NCI-H526 treated with DMSO at 0.1 percent for 48 hours (cell line): Measurements from ENCODE around the gene FRZB.
"Not testable (repeated sequence)": the region's sequence is repeated elsewhere in the genome, so short reads cannot be mapped to it uniquely, and the experiment has no call there.

Experiments
- DNase-seq: peaks from one replicate; lab custom pipeline; 2025; lab: John Stamatoyannopoulos, UW

The FRZB gene

DNA sequence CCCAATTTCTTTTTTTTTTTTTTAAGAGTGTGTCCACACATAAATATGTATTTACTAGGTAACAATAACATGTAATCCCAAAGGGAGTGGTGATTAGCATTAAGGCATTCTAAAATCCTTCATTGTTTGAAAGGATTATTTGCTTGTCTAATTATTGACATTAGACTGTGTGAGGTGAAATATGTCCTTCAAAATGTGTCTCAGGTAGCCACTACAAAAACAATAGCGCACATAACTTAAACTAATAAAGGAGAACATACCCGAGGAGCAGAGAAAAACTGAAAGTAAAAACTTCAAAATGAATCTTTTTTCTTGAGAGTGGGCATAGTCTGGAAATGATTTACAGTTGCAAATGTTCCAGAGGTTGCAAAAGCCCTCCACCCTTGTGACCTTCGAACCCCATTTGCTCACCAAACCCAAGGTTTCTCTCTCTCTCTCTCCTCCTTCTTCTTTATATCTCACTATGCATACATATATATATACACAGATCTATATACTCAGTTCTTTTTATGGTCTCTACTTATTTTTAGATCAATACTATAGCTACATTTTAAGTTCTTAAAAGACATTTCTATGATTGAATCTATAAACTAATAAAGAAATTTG, 24.4 kb upstream of the FRZB start:
- DNase-seq, result no peak

DNA sequence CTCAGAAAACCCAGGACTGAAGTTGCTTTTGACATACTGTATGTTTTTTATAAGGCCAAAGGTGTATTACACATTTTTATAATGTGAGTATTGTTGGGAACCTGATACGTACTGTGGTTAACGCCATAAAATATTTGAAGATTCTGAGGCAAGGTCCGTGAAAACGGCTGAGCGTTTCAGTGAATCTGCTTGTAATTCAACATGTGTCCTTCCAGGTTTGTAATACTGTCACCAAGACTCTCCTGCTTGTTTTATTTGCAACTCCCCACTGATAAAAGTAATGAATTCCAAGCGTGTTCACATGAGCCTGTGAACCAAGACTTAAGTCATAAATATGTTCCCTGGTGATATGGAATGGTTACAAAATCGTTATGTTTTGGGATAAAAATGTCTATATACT, 23.9 kb upstream of the FRZB start:
- no peak for DNase-seq

DNA sequence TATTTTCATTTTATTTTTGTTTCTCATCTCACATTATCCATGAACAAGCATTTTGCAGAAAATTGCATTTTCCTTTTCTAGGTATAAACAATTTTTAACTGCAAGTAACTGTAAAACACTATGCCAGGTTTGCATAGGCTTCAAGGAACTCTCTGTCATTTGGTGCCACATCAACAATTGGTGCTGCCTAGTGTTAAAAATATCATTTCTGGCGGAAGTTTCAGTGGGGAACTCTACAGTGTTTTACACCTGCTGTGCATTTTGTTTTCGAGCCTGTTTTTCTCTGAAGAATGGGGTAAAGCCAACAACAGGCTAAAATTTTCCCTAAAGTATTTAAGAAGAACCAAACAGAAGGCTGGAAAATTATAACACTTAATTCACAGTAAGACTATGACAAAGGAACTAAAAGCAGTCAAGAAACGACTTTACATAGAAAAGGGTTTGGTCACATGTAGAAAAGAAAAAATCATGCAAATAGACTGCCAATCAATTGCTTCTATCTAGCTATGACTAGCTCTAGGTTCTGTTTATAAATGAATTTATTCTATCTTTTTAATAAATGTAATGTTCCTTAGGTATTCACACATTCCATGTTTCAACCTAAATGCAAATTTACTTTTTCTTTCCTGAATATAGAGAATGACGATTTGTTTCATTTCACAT, 21.4 kb upstream of the FRZB start:
- no peak for DNase-seq

DNA sequence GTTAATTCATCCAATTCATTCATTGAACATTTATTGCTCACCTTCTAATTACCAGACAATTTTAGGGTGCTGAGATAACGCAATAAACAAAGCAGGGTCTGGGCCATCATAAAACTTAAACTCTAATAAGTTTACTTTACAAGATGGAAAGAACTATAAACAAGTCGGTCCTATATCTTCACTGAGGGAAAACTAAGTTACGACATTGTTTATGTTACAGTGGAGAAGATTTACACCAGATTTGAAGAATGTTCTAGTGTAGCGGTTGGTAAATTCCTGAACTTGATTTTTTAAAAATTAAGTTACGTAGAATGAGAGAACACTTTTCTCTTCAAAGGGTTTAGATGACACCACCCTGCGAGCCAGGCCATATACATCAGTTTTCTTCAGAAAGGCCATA, 20.7 kb upstream of the FRZB start:
- no peak for DNase-seq

DNA sequence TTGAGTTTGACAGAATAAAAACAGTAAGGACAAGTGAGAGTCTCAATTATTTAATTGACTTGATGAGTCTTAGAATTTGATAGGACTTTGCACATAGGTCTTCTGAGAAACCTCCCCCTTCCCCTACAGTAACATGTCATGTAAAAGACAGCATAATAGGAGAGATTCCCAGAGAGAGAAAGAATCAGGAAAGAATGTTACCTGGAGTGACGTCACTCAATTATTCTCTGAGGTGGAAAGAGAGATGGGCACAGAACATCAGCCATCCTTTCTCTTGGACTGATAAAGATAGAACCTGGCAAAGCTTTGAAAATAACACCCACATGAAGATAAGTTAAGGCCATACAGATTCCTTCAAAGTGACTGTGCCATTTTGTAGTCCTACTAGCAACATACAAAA, 19.3 kb upstream of the FRZB start:
- no peak for DNase-seq

DNA sequence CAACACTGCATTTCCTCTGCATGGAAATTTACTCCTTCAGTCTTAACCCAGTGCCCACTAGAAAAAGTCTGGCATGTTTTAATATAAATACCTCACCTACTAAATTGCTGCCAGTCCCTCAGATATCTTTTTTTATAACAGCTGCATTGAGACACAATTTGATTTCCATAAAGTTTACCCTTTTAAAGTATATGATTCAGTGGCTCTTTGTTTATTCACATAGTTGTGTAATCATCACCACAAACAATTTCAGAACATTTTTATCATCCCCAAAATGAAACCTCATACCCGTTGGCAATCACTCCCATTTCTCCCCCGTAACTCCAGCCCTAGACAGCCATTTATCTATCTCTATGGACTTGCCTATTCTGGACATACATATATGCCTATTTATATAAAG, 17.0 kb upstream of the FRZB start:
- DNase-seq, result no peak

DNA sequence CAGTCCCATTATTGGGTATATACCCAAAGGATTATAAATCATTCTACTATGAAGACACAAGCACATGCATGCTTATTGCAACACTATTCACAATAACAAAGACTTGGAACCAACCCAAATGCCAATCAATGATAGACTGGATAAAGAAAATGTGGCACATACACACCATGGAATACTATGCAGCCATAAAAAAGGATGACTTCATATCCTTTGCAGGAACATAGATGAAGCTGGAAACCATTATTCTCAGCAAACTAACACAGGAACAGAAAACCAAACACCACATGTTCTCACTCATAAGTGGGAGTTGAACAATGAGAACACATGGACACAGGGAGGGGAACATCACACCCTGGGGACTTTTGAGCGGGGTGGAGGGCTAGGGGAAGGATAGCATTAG, 13.7 kb upstream of the FRZB start:
- DNase-seq, result not testable (repeated sequence)

DNA sequence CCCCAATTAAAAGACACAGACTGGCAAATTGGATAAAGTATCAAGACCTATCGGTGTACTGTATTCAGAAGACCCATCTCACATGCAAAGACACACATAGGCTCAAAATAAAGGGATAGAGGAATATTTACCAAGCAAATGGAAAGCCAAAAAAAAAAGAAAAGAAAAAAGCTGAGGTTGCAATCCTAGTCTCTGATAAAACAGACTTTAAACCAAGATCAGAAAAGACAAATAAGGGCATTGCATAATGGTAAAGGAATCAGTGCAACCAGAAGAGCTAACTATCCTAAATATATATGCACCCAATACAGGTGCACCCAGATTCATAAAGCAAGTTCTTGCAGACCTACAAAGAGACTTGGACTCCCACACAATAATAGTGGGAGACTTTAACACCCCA, 10.2 kb upstream of the FRZB start:
- DNase-seq, result not testable (repeated sequence)

DNA sequence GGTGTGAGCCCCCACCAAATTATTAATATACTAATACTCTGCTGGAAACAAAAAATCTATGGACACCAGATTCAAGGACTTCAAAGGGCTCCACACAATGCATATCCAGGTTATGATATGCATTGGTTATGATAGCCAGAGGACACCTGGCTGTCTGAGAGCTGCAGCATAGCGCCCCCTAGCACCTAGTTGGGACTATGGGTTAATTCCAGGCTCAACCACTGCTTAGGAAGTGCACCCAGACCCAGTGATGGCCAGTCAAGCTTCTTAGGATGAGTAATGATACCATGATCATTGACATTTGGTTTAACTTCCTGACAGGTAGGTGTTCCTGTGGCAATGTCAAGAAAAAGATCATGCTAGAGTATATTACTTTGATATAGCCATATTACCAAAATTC, 3.8 kb upstream of the FRZB start:
- DNase-seq, result no peak

DNA sequence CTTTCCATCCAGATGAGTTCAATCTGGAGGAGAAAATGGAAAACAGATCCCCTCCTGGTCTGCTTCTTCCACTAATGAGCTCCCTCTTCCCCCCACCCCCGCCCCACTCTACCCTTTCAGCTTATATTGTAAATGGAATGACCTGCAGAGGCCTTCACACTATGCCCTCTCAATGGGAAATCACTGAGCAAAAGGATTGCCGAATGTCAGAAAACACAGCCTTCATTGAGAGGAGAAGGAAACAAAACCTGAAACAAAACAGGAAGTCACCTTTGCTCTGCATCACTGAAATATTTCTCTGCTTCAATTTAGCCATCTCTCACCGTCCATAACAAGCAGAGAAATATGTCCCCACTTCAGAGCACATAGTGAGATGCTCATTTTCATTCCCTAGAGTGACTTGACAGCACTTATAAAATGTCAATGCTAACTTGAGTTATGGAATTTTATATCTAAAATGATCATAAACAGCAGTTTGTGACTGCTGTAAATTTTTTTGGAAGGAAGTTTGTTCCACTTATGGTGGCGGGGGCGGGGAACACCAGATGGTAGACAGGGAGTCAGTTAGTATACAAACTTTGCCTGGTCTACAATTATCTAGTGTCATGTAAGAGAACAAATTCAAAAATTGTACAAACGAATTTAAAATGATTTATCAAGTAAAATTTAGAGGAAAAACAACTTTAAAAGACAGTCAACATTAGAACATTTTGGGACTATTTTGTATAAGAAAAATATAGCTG, 1.8 kb upstream of the FRZB start:
- no peak for DNase-seq

DNA sequence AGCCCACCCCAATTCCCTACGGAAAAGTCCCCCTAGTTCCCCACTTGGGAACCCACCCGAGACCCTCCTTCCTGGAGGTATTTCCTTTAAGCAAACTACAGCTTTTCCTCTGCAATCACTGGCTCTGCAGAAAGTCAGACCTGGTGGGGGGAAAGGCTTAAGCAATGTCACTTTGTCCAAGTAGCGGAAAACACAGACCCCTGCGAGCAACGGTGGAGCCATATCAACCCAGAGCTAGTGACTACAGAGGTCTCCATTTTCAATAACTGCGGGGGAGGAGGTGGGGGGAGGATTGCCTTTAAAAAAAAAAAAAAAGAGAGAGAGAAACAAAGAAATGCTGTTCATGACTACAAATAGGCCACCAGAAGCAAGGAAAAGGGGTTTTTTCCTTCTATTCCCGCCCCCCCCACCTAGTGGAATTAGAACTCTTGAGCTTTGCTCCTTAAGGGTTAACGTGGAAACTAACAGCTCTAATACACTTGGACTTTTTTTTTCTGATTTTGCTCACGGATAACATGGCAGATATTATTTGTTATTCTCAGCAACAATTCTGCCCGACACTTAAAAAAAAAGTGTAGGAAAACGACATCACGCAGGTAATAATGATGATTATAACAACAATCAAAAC, 1.1 kb upstream of the FRZB start:
- DNase-seq, result no peak

DNA sequence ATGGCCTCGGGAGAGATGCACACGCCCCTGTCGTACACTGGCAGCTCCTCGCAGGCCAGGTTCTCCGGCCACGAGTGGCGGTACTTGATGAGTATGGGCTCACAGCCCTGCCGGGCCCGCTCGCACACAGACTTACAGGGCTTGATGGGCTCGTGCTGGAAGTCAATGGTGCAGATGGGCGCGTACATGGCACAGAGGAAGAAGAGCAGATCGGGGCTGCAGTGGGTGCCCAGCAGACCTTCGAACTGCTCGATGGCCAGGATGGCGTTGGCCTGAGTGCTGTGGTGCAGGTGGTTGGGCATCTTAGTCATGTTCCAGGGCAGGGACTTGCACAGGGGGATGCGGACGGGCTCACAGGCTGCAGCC, 359 bp downstream of the FRZB start:
- no peak for DNase-seq

DNA sequence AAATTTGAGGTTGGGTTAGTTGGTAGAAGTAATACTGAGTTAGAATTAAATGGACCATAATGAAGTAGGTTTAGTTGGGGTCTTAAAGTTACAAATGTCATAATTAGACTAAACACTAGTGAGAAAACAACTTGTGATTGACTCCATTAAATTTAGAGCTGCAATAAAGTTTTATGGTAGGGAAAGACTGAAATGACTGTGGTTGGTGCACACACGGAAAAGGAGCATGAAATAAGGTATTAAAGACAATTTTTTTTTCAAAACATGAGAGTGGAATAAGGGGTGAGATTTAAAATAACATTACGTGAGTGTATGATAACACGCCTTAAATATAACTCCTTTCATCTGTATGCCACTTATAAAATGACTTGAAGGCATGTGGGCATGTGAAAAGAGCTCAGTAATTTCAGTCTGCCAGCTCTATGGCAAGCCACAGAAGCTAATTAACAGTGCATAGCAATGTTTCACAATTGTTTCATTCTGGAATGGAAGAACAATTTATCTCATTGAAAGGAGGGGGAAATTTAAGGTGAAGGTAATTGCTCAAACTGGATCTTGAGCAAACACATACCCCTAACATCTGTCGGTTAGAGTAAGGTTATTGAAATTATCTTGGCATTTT, 1.4 kb downstream of the FRZB start:
- DNase-seq, result no peak

DNA sequence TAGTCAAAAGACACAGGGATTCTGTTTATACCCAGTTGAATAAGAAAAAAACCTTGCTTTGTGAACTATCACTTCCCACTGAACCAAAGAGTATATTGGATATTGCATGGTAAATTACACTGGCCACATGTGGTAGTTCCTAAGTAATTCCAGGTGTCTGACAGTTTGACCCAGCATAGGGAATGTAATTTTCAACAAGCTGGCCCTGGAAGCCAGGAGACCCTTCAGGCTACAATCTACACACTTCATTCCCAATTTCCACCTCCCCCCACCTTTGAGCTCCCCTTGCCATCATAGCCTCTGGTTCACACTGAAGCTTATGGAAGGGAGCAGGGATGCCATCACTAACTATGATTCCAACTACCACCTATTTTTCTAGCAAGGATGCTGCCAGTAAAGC, 2.8 kb downstream of the FRZB start:
- no peak for DNase-seq

DNA sequence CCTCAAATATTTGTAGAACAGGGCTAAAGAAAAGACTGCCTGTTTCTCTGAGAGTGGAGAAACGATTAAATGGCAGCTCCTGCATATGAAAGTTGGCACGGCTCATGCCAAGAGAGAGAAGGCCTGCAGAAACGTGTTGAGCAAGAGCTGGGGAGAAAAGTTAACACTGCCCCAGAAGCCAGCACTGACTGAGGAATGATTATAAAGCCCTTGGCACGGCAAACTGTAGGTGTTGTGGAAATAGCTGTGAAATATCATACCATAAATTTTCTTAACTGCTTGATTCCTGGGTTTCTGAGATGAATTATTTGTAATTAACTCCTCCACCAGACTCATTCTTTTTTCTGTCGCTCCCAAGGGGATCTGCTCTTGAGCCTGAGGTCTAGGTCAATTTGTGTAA, 4.3 kb downstream of the FRZB start:
- no peak for DNase-seq

DNA sequence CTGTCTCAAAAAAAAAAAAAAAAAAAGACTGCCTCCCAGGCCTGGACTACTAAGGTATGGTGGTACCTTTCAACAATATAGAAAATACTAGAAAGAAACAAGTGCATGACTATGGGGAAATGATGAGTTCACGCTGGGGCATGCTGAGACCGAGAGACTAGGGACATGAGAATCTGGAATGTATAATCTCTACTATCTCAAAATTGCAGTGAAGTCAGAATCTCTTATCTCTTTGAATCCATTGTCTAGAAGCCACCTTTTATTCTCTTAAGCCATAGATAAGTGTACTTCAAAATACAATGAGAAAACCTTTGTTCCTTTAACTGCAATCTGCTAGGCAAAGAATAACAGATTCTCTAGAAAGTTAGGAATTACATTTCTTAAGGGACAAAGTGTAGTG, 5.6 kb downstream of the FRZB start:
- no peak for DNase-seq

DNA sequence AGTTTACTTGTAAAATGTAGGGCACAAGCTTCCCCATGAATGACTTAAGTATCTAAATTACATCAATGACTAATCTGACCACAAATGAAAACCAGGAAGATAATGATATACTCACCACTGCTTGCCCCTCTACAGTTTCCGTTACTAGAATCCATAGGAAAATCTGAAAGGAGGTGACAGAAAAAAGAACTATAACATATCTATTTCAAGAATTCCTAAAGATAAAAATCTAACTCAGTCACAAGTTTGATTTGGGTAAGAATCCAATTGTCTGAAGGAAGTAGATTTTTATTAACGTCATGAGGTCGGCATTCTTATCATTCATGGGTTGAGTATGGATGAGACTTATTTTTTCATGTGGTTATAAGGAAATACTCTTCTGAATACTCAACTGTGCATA, 7.8 kb downstream of the FRZB start:
- DNase-seq, result no peak

DNA sequence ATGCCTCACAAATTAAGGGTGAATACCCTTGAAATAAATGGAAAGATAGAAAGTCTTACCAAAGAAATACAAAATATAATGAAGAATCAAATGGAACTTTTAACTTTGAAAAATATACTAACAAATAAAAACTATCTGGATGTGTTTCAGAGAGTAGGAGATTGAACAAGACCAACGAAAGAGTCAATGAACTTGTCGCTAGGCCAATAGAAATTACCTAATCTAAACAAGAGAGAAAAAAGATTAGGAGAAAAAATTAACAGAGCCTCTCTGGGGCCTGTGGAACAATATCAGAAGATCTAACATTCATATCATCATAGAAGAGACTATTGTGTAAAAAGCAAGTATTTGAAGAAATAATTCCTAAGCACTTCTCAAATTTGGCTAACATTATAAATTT, 11.1 kb downstream of the FRZB start:
- no peak for DNase-seq

DNA sequence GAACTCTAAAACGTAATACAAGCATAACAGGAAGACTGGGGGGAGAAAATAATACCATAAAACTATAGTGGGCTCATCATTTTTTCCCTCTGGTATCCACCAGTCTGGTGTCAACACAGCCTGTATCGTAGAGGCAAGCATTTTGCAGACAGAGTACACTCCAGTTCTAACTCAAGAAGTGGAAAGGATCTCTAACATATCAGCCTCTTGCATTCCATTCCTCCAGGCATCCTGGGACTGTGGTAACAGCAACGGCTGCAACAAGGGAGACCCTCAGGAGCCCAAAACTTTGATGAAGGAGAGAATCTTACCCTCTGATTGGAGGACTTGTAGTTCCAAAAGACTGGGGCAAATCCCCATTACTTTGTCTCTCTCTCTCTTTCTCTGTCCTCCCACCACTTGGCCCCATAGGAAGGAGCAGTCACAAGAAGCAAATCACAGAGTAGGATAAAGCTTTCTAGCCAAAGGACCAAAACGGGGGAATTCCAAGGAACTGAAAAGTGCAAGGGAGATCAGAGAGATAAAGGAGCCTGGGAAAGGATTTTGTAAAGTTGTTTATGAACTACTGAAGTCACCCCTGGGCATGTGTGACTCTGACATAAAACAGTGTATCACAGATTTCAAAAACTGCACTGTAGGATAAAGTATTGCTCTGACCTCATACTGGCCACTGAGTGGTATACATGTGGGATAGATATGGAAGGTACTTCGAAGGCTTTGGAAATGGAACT, 11.9 kb downstream of the FRZB start:
- no peak for DNase-seq

DNA sequence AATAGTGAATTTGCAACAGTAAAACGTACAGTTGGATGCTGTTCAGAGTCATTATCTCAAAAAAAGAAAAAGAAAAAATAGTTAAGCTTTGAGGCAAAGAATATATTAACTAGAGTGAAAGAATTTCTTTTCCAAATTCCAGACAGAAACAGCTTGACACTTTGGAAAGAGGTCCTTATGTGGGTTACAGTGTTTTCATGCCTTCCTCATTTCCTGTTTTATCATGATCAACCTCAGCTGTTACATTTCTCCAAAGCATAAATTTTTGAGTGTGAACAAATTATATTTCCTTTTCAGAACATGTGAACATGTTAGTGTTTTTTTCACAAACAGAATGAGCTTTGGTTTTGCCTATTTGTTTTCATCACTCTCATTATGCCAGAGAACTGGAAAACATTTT, 13.6 kb downstream of the FRZB start:
- DNase-seq, result no peak

DNA sequence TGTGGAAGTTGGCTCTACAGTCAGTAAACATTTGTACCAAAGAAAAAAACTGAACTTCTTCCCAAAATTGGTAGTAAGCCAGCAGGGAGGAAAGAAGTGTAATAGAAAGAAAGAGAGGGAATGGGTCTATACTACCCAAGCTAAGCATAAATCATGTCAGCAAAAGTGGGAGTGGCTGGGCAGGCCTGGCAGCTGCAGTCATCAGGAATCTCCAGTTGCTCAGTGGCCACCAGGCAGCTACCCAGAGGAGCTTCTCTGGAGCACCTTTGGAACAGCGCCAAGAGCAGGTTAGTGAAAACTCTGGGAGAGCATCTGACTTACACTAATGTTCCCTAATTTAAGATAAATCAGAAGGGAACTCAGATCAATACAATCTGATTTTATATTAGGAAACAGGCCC, 14.3 kb downstream of the FRZB start:
- no peak for DNase-seq

DNA sequence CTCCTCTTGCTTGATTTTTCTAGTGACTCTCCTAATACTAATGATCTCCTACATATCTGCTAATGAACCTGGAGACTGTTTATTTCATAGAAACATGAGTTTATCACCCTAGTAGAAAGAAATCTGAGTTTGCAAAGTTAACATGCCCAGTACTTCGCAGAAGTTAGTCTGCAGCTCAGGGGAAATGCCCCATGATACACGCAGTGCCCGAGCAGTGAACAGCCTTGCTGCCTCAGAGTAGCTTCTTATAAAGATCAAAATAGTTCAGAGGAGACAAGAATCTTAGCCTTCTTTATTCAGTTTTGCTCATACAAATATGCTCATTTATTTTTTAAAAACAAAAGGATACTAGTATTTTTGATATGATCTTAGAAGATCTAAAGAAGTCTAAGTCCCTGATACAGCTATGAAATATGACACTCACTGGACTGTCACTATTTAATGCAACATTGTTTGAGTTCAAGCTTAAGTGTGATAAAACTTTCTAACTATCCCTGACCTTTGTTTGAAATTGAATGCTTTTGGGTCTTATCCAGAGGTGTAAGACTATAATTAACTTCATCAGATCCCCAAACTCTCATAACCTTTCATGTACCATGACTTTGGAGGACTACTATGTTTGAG, 20.5 kb downstream of the FRZB start:
- no peak for DNase-seq
